Activated CD4-positive, alpha-beta T cell treated with anti-CD3 and anti-CD28 coated beads for 36 hours (primary cell): ENCODE results near the gene POM121L2. TPM values are rescaled to one million over a fixed set of nuclear protein-coding genes. Genes with fewer than 3 reads are reported as not detected.

Experiments
- total RNA-seq, 2 experiments: library from RNA; stranded (reverse); gene quantifications; one replicate each; pipeline ENCODE4 v1.2.3, GENCODE V29; 2021

Gene POM121L2
- total RNA-seq, 2 experiments from 2014 or later: not detected

Other genes with a start within 250 kb of the POM121L2 start
- gene PRSS16, start 64.6 kb downstream of the POM121L2 start, total RNA-seq: 1 to 10 TPM; 1.5 to 2.0 TPM
- gene ZNF391, start 76.5 kb upstream of the POM121L2 start, total RNA-seq: 1 to 10 TPM; 4.3 to 6.2 TPM
- 10 to 100 TPM; 11.8 to 14.5 TPM for gene ZNF184, start 160.8 kb upstream of the POM121L2 start, total RNA-seq